GM20431 (cell line): Measurements from ENCODE around the gene PTGES2.
"Not testable (repeated sequence)": the region's sequence is repeated elsewhere in the genome, so short reads cannot be mapped to it uniquely, and the experiment has no call there.

Experiments
- in situ Hi-C: fragments of 300-500 bp; cut with MseI, MboI; formaldehyde crosslinking; loops from one replicate; pipeline ENCODE4 v1.15.0; 2020; ENCODE audit warnings: low sequenced_read_pairs; ENCODE audit not compliant: unreplicated experiment

PTGES2 gene

GRCh38 chr9:128093011-128093410, 34.5 kb downstream of the PTGES2 start:
- in situ Hi-C loops = no loop called here

GRCh38 chr9:128092199-128092977, 35.1 kb downstream of the PTGES2 start:
- in situ Hi-C loops = no loop called here

- in situ Hi-C loops = no loop called here
Observed at GRCh38 chr9:128091571-128091970, 36.0 kb downstream of the PTGES2 start.

GRCh38 chr9:128091144-128091543, 36.4 kb downstream of the PTGES2 start:
- in situ Hi-C loops = no loop called here

GRCh38 chr9:128089299-128089698, 38.2 kb downstream of the PTGES2 start:
- in situ Hi-C loops = no loop called here

GRCh38 chr9:128088253-128088945, 39.1 kb downstream of the PTGES2 start:
- in situ Hi-C loops = no loop called here

- in situ Hi-C loops = no loop called here
Observed at GRCh38 chr9:128087262-128087661, 40.3 kb downstream of the PTGES2 start.

- in situ Hi-C loops = no loop called here
Observed at GRCh38 chr9:128085943-128086342, 41.6 kb downstream of the PTGES2 start.

GRCh38 chr9:128084746-128085145, 42.8 kb downstream of the PTGES2 start:
- in situ Hi-C loops = no loop called here

- in situ Hi-C loops = no loop called here
Observed at GRCh38 chr9:128082151-128082550, 45.4 kb downstream of the PTGES2 start.

GRCh38 chr9:128081056-128081455, 46.5 kb downstream of the PTGES2 start:
- in situ Hi-C loops = no loop called here

GRCh38 chr9:128080206-128080605, 47.3 kb downstream of the PTGES2 start:
- in situ Hi-C loops = no loop called here

- in situ Hi-C loops = no loop called here
Observed at GRCh38 chr9:128078504-128079434, 48.8 kb downstream of the PTGES2 start.

GRCh38 chr9:128077847-128078503, 49.6 kb downstream of the PTGES2 start:
- in situ Hi-C loops = no loop called here

- in situ Hi-C loops = no loop called here
Observed at GRCh38 chr9:128073253-128073886, 54.2 kb downstream of the PTGES2 start.

- in situ Hi-C loops = no loop called here
Observed at GRCh38 chr9:128072144-128073021, 55.1 kb downstream of the PTGES2 start.

GRCh38 chr9:128071475-128071874, 56.1 kb downstream of the PTGES2 start:
- in situ Hi-C loops = not testable (repeated sequence)

- in situ Hi-C loops = no loop called here
Observed at GRCh38 chr9:128070874-128071273, 56.7 kb downstream of the PTGES2 start.
